Measurements from ENCODE around the gene MEPE. TPM values are rescaled to one million over a fixed set of nuclear protein-coding genes. Genes with fewer than 3 reads are reported as not detected.

Gene MEPE, protein sequence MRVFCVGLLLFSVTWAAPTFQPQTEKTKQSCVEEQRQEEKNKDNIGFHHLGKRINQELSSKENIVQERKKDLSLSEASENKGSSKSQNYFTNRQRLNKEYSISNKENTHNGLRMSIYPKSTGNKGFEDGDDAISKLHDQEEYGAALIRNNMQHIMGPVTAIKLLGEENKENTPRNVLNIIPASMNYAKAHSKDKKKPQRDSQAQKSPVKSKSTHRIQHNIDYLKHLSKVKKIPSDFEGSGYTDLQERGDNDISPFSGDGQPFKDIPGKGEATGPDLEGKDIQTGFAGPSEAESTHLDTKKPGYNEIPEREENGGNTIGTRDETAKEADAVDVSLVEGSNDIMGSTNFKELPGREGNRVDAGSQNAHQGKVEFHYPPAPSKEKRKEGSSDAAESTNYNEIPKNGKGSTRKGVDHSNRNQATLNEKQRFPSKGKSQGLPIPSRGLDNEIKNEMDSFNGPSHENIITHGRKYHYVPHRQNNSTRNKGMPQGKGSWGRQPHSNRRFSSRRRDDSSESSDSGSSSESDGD
- not detected in 2 replicates for total RNA-seq

DNA sequence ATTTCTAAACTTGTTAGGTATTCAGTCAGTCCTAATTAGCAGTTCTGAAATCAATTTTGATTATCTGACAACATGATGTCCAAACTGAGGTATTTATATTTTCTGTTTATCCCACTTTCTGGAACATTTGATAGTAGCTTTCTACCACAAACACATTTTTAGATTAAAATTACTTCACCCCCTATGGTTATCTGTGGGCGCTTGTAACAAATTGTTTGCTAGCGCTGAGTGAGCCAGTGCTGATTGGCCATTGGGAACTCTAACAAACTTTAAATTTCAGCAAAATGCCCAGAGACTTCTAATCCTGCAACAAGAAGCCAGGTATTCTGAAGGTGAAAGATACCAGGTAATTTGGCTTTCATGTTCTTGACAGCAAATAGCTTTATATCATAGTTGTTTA lies at the start of gene MEPE:
Gene MEPE, plus strand, starts transcription at position 301 of the 400 bp plus-strand sequence. CDS start 1,746 bp downstream, outside the sequence.

DNA sequence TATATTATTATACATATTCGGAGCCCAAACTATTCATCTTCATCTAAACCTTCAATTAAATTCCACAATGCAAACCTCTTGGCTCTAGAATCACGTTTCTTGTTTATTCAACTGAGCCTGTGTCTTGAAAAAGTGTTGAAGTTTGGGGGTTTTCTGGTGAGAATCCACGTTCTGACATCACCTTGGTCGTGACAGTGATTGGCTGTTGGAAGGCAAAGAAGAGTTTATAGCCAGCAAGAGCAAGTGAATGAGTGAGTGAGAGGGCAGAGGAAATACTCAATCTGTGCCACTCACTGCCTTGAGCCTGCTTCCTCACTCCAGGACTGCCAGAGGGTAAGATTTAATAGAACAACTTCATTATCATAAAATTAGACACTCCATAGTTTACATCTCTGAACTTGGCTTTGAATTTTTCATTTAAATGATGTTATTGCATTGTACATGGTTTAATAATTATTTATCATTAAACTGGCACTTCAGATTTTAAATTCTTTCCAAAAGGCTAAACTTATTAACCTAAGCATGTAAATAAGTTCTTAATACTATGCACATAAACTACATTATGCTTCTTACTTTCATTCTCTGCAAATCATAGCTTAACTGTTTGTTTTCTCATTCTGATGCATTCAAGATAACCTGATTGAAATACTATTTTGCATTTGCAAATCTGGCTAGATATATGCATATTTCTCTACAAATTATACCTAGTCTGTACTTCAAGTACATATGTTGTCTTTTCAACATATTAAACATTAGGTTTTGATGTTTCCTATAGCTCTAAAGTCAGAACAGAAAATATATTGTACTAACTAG lies 33.3 kb upstream of the MEPE start, which contains the start of gene IBSP:
Gene IBSP, plus strand, starts transcription at position 254 of the 813 bp plus-strand sequence. CDS start 2,808 bp downstream, outside the sequence.

Other genes starting within 250 kb of the MEPE start
- not detected in 2 replicates for gene DSPP, start 224.4 kb upstream of the MEPE start, total RNA-seq
- not detected in 2 replicates for gene DMP1, start 182.7 kb upstream of the MEPE start, total RNA-seq
- not detected in 2 replicates for gene IBSP, start 33.4 kb upstream of the MEPE start, total RNA-seq
- 0.32 TPM in 1 of 2 replicates, not detected in the other for gene SPP1, start 142.7 kb downstream of the MEPE start, total RNA-seq
- 34.5 and 64.7 TPM in 2 replicates for gene PKD2, start 174.7 kb downstream of the MEPE start, total RNA-seq